Natural killer cell treated with Interleukin-12 subunit alpha and Interleukin-12 subunit beta and Interleukin-15 and Interleukin-18, amount 100 ng/mL, for 72 hours (primary cell): Measurements from ENCODE around the gene NPLOC4. TPM values are rescaled to one million over a fixed set of nuclear protein-coding genes. Genes with fewer than 3 reads are reported as not detected.
A peak's percentile ranks its signal among the peaks of the same experiment; 100 is the strongest.

Source experiments
- ATAC-seq, 2 donors: fragments of 150-1000 bp; cut with Tn5 transposase in 1 of 2; sonication (Bioruptor Pico), chemical (Tn5 transposase) in 1 of 2; 2 replicates each; pipeline ENCODE4 v1.10.0; 2021
- DNase-seq: peaks from one replicate; pipeline ENCODE4 v3.0.0; 2022; ENCODE audit warnings: low spot score
- H3K27ac Mint-ChIP-seq, 2 donors: 1 replicate in 1 of 2; 2 replicates in 1 of 2; pipeline ENCODE4 v1.8.0; 2022; ENCODE audit warnings: mixed read lengths in 2 of 2, mild to moderate bottlenecking in 1 of 2, moderate library complexity in 1 of 2
- H3K27me3 Mint-ChIP-seq, 2 donors: 1 replicate in 1 of 2; 2 replicates in 1 of 2; pipeline ENCODE4 v1.8.0; 2022; ENCODE audit warnings: mixed read lengths in 2 of 2
- H3K36me3 Mint-ChIP-seq: one replicate; pipeline ENCODE4 v1.8.0; 2022; ENCODE audit warnings: mixed read lengths
- H3K4me1 Mint-ChIP-seq, 2 donors: 1 replicate in 1 of 2; 2 replicates in 1 of 2; pipeline ENCODE4 v1.8.0; 2022; ENCODE audit warnings: low read depth in 2 of 2, mixed read lengths in 2 of 2, mild to moderate bottlenecking in 1 of 2
- H3K4me3 Mint-ChIP-seq: one replicate; pipeline ENCODE4 v1.8.0; 2022; ENCODE audit warnings: mixed read lengths
- H3K9me3 Mint-ChIP-seq: 2 replicates; pipeline ENCODE4 v1.8.0; 2022; ENCODE audit warnings: mixed read lengths
- total RNA-seq, 2 donors: library from RNA; stranded (reverse); gene quantifications; one replicate each; pipeline ENCODE4 v1.2.3, GENCODE V29; 2022

The NPLOC4 gene
- total RNA-seq, 2 donors from 2014 or later, result 161 to 174 TPM

GRCh38 chr17:81580481-81580880 lies 56.4 kb downstream of the NPLOC4 start:
- ATAC-seq, result no peak
- peaks cover 13% of the 10 kb centered on the region for H3K36me3 Mint-ChIP-seq

GRCh38 chr17:81579821-81580321 lies 57.0 kb downstream of the NPLOC4 start:
- peak overlapping the region in 1 of 2 donors; percentile 30 for H3K27ac Mint-ChIP-seq
- DNase-seq (peak; percentile 57), ATAC-seq (peak in 1 of 2 donors; percentile 21)
- no peak overlapping the region for H3K4me3 Mint-ChIP-seq
- H3K9me3 Mint-ChIP-seq, result no peaks in the 10 kb centered on the region
- peaks cover 12 to 21% of the 10 kb centered on the region in 2 donors for H3K4me1 Mint-ChIP-seq
- peaks cover 13% of the 10 kb centered on the region for H3K36me3 Mint-ChIP-seq
- no peaks in the 10 kb centered on the region for H3K27me3 Mint-ChIP-seq

More at GRCh38 chr17:81580481-81580880, 56.4 kb downstream of the NPLOC4 start:
- H3K4me1 Mint-ChIP-seq, result peaks cover 12 to 21% of the 10 kb centered on the region in 2 donors
- H3K9me3 Mint-ChIP-seq, result no peaks in the 10 kb centered on the region
- no peaks in the 10 kb centered on the region for H3K27me3 Mint-ChIP-seq
- DNase-seq, result peak; percentile 41
- no peak overlapping the region for H3K27ac Mint-ChIP-seq
- H3K4me3 Mint-ChIP-seq, result no peak overlapping the region

- Mint-ChIP-seq H3K4me3 (no peak overlapping the region), H3K27me3 (no peaks in the 10 kb centered on the region), H3K9me3 (no peaks in the 10 kb centered on the region), H3K27ac (peak overlapping the region in 1 of 2 donors; percentile 30), H3K4me1 (peaks cover 12 to 21% of the 10 kb centered on the region in 2 donors), H3K36me3 (peaks cover 13% of the 10 kb centered on the region)
- no peak for DNase-seq
- ATAC-seq, result no peak
These were observed 57.6 kb downstream of the NPLOC4 start for GRCh38 chr17:81579298-81579697.

- peaks cover 13% of the 10 kb centered on the region for H3K36me3 Mint-ChIP-seq
- H3K4me3 Mint-ChIP-seq, result no peak overlapping the region
- H3K4me1 Mint-ChIP-seq, result peaks cover 12 to 21% of the 10 kb centered on the region in 2 donors
- peak overlapping the region in 1 of 2 donors; percentile 36 for H3K27ac Mint-ChIP-seq
- no peaks in the 10 kb centered on the region for H3K9me3 Mint-ChIP-seq
- DNase-seq, result peak; percentile 15
- ATAC-seq, result no peak
- no peaks in the 10 kb centered on the region for H3K27me3 Mint-ChIP-seq
These were observed 58.2 kb downstream of the NPLOC4 start for GRCh38 chr17:81578561-81579225.

GRCh38 chr17:81578038-81578441 lies 58.9 kb downstream of the NPLOC4 start:
- H3K27ac Mint-ChIP-seq, result peak overlapping the region in 1 of 2 donors; percentile 36
- no peaks in the 10 kb centered on the region for H3K27me3 Mint-ChIP-seq
- no peak overlapping the region for H3K4me3 Mint-ChIP-seq
- ATAC-seq (no peak), DNase-seq (peak; percentile 44)
- peaks cover 12 to 21% of the 10 kb centered on the region in 2 donors for H3K4me1 Mint-ChIP-seq
- peaks cover 11% of the 10 kb centered on the region for H3K36me3 Mint-ChIP-seq
- H3K9me3 Mint-ChIP-seq, result no peaks in the 10 kb centered on the region

GRCh38 chr17:81577278-81578000 lies 59.5 kb downstream of the NPLOC4 start:
- no peak for DNase-seq
- ATAC-seq, result no peak
- no peak overlapping the region for H3K4me3 Mint-ChIP-seq
- H3K9me3 Mint-ChIP-seq, result no peaks in the 10 kb centered on the region
- H3K4me1 Mint-ChIP-seq, result peaks cover 12 to 21% of the 10 kb centered on the region in 2 donors
- H3K27ac Mint-ChIP-seq, result peak overlapping the region in 1 of 2 donors; percentile 36
- H3K36me3 Mint-ChIP-seq, result peaks cover 11% of the 10 kb centered on the region
- no peaks in the 10 kb centered on the region for H3K27me3 Mint-ChIP-seq

- no peaks in the 10 kb centered on the region for H3K27me3 Mint-ChIP-seq
- peaks cover 12 to 21% of the 10 kb centered on the region in 2 donors for H3K4me1 Mint-ChIP-seq
- no peak overlapping the region for H3K27ac Mint-ChIP-seq
- H3K4me3 Mint-ChIP-seq, result no peak overlapping the region
- H3K9me3 Mint-ChIP-seq, result no peaks in the 10 kb centered on the region
- no peak for ATAC-seq
- peak; percentile 39 for DNase-seq
- H3K36me3 Mint-ChIP-seq, result peaks cover 11% of the 10 kb centered on the region
These were observed 60.2 kb downstream of the NPLOC4 start for GRCh38 chr17:81576621-81577277.

GRCh38 chr17:81575836-81576235 lies 61.1 kb downstream of the NPLOC4 start:
- Mint-ChIP-seq H3K27ac (no peak overlapping the region), H3K27me3 (no peaks in the 10 kb centered on the region)

GRCh38 chr17:81574643-81574956 lies 62.3 kb downstream of the NPLOC4 start:
- ATAC-seq, result no peak
- no peak overlapping the region for H3K27ac Mint-ChIP-seq

More at GRCh38 chr17:81575836-81576235, 61.1 kb downstream of the NPLOC4 start:
- H3K4me3 Mint-ChIP-seq, result no peak overlapping the region
- ATAC-seq (no peak), DNase-seq (no peak)
- H3K9me3 Mint-ChIP-seq, result no peaks in the 10 kb centered on the region
- peaks cover 11% of the 10 kb centered on the region for H3K36me3 Mint-ChIP-seq
- peaks cover 12 to 21% of the 10 kb centered on the region in 2 donors for H3K4me1 Mint-ChIP-seq

GRCh38 chr17:81573794-81574642 lies 62.9 kb downstream of the NPLOC4 start:
- Mint-ChIP-seq H3K4me3 (no peak overlapping the region), H3K36me3 (peaks cover 11% of the 10 kb centered on the region), H3K9me3 (no peaks in the 10 kb centered on the region), H3K27ac (no peak overlapping the region), H3K27me3 (no peaks in the 10 kb centered on the region), H3K4me1 (peaks cover 11 to 12% of the 10 kb centered on the region in 2 donors)
- DNase-seq (peak; percentile 26), ATAC-seq (no peak)

More at GRCh38 chr17:81574643-81574956, 62.3 kb downstream of the NPLOC4 start:
- peak; percentile 5 for DNase-seq
- Mint-ChIP-seq H3K4me1 (peaks cover 12 to 14% of the 10 kb centered on the region in 2 donors), H3K27me3 (no peaks in the 10 kb centered on the region), H3K36me3 (peaks cover 11% of the 10 kb centered on the region), H3K9me3 (no peaks in the 10 kb centered on the region), H3K4me3 (no peak overlapping the region)

GRCh38 chr17:81572563-81573168 lies 64.2 kb downstream of the NPLOC4 start:
- Mint-ChIP-seq H3K9me3 (no peaks in the 10 kb centered on the region), H3K4me1 (peaks cover 2 to 5% of the 10 kb centered on the region in 2 donors), H3K4me3 (no peak overlapping the region), H3K27me3 (no peaks in the 10 kb centered on the region), H3K27ac (no peak overlapping the region), H3K36me3 (peaks cover 16% of the 10 kb centered on the region)
- no peak for ATAC-seq
- no peak for DNase-seq

GRCh38 chr17:81570964-81571363 lies 65.9 kb downstream of the NPLOC4 start:
- no peaks in the 10 kb centered on the region for H3K4me1 Mint-ChIP-seq
- H3K4me3 Mint-ChIP-seq, result no peak overlapping the region
- no peak overlapping the region for H3K27ac Mint-ChIP-seq
- H3K27me3 Mint-ChIP-seq, result no peaks in the 10 kb centered on the region
- peaks cover 12% of the 10 kb centered on the region for H3K36me3 Mint-ChIP-seq
- no peaks in the 10 kb centered on the region for H3K9me3 Mint-ChIP-seq
- ATAC-seq (no peak), DNase-seq (peak; percentile 6)
